Measurements from ENCODE around the gene BBLN.

Gene BBLN

GRCh38 chr9:128211981-128212281 lies 51.9 kb downstream of the BBLN start:
- no peak for DNase-seq (ENCODE audit: low read depth, low spot score)
